Neural cell (in vitro differentiated cells): ENCODE data around the gene TNFRSF14. TPM values are rescaled to one million over a fixed set of nuclear protein-coding genes. Genes with fewer than 3 reads are reported as not detected.

Experiments used
- H2AFZ ChIP-seq: fragments of 200-600, 300-800 bp; sonication (generic), shearing (Covaris generic); 2 replicates; pipeline ENCODE4 v1.6.0; 2014; ENCODE audit warnings: low read depth, mild to moderate bottlenecking, antibody characterized with exemption, low read length, moderate library complexity
- H3F3A ChIP-seq: fragments of 200-600 bp; shearing (Covaris generic); 2 replicates; pipeline ENCODE4 v1.6.1; 2016; ENCODE audit warnings: mild to moderate bottlenecking, moderate library complexity, mixed read lengths, antibody characterized with exemption, low read length; ENCODE audit not compliant: insufficient read depth, poor library complexity, severe bottlenecking
- H3K27ac ChIP-seq: fragments of 200-600, 300-800 bp; sonication (generic), shearing (Covaris generic); 2 replicates; pipeline ENCODE4 v1.5.1; 2014; ENCODE audit warnings: mild to moderate bottlenecking, low read length, moderate library complexity
- H3K27me3 ChIP-seq: fragments of 300-800, 200-600 bp; sonication (generic), shearing (Covaris generic); 2 replicates; pipeline ENCODE4 v1.6.0; 2014; ENCODE audit warnings: mild to moderate bottlenecking, low read depth, low read length, moderate library complexity; ENCODE audit not compliant: insufficient read depth
- H3K36me3 ChIP-seq: fragments of 300-800, 200-600 bp; sonication (generic), shearing (Covaris generic); 2 replicates; pipeline ENCODE4 v1.5.1; 2014; ENCODE audit warnings: mild to moderate bottlenecking, antibody characterized with exemption, low read length, moderate library complexity; ENCODE audit not compliant: insufficient read depth
- H3K4me2 ChIP-seq: fragments of 300-800, 200-600 bp; sonication (generic), shearing (Covaris generic); 2 replicates; pipeline ENCODE4 v1.6.0; 2014; ENCODE audit warnings: mild to moderate bottlenecking, low read length
- H3K4me3 ChIP-seq: fragments of 300-800, 200-600 bp; sonication (generic), shearing (Covaris generic); 2 replicates; pipeline ENCODE4 v1.5.1; 2014; ENCODE audit warnings: mild to moderate bottlenecking, low read length, moderate library complexity
- H3K79me2 ChIP-seq: fragments of 200-600 bp; shearing (Covaris generic); replicated peaks from 2 replicates; pipeline ENCODE4 v1.6.0; 2014; ENCODE audit warnings: mild to moderate bottlenecking, low read length, moderate library complexity; ENCODE audit not compliant: insufficient read depth
- H3K9ac ChIP-seq: fragments of 300-800, 200-600 bp; sonication (generic), shearing (Covaris generic); 2 replicates; pipeline ENCODE4 v1.6.1; 2016; ENCODE audit warnings: mild to moderate bottlenecking, low read length, mixed read lengths
- H3K9me2 ChIP-seq: fragments of 200-600 bp; shearing (Covaris generic); 2 replicates; pipeline ENCODE4 v1.6.1; 2016; ENCODE audit warnings: mild to moderate bottlenecking, low read length, mixed read lengths; ENCODE audit not compliant: insufficient read depth
- H3K9me3 ChIP-seq: fragments of 200-600, 300-800 bp; sonication (generic), shearing (Covaris generic); 2 replicates; pipeline ENCODE4 v1.6.1; 2016; ENCODE audit warnings: mild to moderate bottlenecking, mixed run types, low read length, moderate library complexity, mixed read lengths
- H4K20me1 ChIP-seq: fragments of 200-600 bp; shearing (Covaris generic); 2 replicates; pipeline ENCODE4 v1.6.1; 2016; ENCODE audit warnings: mild to moderate bottlenecking, mixed run types; ENCODE audit not compliant: insufficient read depth
- EP300 ChIP-seq: fragments of 450-650 bp; conservative IDR thresholded peaks from 2 replicates; pipeline ENCODE4 v1.6.1; 2014; ENCODE audit warnings: antibody characterized with exemption, mild to moderate bottlenecking, moderate library complexity; ENCODE audit not compliant: poor library complexity, severe bottlenecking
- EZH2 ChIP-seq: fragments of 200-600, 300-800 bp; shearing (Covaris generic), sonication (generic); IDR thresholded peaks from 2 replicates; pipeline ENCODE4 v1.6.1; 2014; ENCODE audit warnings: antibody characterized with exemption, low read length, borderline replicate concordance, mild to moderate bottlenecking; ENCODE audit not compliant: insufficient read depth, poor library complexity, severe bottlenecking
- MXI1 ChIP-seq: fragments of 450-650 bp; conservative IDR thresholded peaks from 2 replicates; pipeline ENCODE4 v1.6.1; 2014; ENCODE audit warnings: antibody characterized with exemption, mild to moderate bottlenecking; ENCODE audit not compliant: poor library complexity, severe bottlenecking
- POLR2AphosphoS5 ChIP-seq: IDR thresholded peaks from 2 replicates; pipeline ENCODE4 v1.6.1; 2012
- RAD21 ChIP-seq: fragments of 450-650 bp; conservative IDR thresholded peaks from 2 replicates; pipeline ENCODE4 v1.6.1; 2014; ENCODE audit warnings: antibody characterized with exemption, mild to moderate bottlenecking, moderate library complexity
- SMC3 ChIP-seq: fragments of 450-650 bp; conservative IDR thresholded peaks from 2 replicates; pipeline ENCODE4 v1.6.1; 2014; ENCODE audit warnings: antibody characterized with exemption, mild to moderate bottlenecking, moderate library complexity; ENCODE audit not compliant: poor library complexity
- TAF1 ChIP-seq: IDR thresholded peaks from 2 replicates; pipeline ENCODE4 v1.6.1; 2012; ENCODE audit warnings: low read depth
- polyA plus RNA-seq: library from polyadenylated mRNA; depleted of rRNA; stranded (reverse); fragments of >200 nt; gene quantifications from 2 replicates; pipeline ENCODE4 v1.2.3, GENCODE V29; 2014
- TF ChIP-seq, protein P1 (sequence below): IDR thresholded peaks from 2 replicates; pipeline ENCODE4 v1.6.1; 2012; ENCODE audit warnings: borderline replicate concordance
- TF ChIP-seq, protein P2 (sequence below): fragments of 450-650 bp; IDR thresholded peaks from 2 replicates; pipeline ENCODE4 v1.5.1; 2014; ENCODE audit warnings: antibody characterized with exemption, mild to moderate bottlenecking, moderate library complexity; ENCODE audit not compliant: poor library complexity, severe bottlenecking

TNFRSF14 gene
- polyA plus RNA-seq, 1 donor from 2014 or later = 1.1 TPM

DNA sequence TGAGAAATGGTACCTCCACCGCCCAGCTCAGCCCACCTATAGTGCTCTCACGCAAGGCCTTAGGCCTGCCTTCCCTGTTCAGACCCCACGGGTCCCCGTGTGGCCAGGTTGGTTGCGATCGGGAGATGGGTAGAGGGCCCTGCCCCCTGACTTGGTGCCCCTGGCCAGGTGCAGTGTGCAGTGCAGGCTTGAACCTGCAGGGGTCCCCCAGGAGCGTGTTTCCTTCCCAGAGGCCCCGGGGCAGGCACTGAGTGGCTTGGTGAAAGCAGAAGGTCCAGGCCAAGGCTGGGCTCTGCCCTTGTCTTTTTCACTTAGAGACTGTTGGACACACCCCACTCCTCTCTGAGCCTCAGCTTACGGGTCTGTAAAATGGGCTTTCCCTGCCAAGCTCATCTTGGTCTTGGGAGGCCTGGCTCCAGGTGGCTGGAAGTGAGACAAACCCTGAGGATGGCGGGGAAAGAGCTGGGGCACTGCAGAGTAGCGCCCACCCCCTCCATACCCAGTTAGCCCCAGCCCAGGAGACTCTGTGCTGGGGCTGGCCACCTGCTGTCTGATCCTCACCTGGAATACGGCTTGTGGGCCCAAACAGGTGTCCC, 16.8 kb upstream of the TNFRSF14 start:
- H3K4me2 ChIP-seq = no peak overlapping the region
- H4K20me1 ChIP-seq = no peaks in the 10 kb centered on the region
- H3K27me3 ChIP-seq = no peaks in the 10 kb centered on the region
- no peaks in the 10 kb centered on the region for H3K79me2 ChIP-seq
- no peak overlapping the region for H3K27ac ChIP-seq
- no peak for TF ChIP-seq POLR2AphosphoS5
- H3K36me3 ChIP-seq = no peaks in the 10 kb centered on the region
- no peak overlapping the region for H2AFZ ChIP-seq
- no peak overlapping the region for H3K9ac ChIP-seq
- no peaks in the 10 kb centered on the region for H3K9me3 ChIP-seq
- no peaks in the 10 kb centered on the region for H3K9me2 ChIP-seq
- H3F3A ChIP-seq = peaks cover 2% of the 10 kb centered on the region
- H3K4me3 ChIP-seq = no peak overlapping the region

DNA sequence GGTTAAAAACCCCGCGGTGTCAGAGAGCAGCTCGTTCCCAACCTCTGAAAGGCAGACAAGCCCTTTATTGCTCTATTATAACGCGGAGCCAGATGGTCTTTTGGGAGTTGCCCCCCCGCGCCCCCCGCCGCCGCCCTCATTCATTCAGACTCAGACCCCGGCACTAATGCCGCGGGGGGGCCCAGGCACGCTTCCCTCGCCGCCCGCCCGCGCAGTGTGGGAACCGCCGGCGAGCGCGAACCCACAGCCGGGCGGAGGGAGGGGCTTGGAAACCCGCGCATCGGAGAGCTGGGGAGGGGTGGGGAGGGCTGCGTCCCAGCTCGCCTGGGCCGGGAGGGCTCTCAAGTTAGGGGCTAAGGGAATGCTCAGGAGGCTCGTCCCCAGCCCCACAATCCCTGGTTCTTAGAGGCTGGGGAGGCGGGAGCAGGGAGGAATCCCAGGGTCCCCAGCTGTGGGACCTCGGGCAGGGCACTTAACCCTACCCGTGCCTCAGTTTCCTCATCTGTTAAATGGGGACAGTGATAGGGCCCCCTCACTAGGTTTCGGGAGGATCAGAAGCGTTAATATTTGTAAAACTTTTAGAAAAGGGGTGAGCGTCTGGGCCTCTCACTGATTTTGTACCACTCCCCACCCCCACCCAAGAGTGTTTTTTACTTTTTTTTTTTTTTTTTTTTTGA, 15.2 kb upstream of the TNFRSF14 start:
- Histone ChIP-seq H4K20me1 (no peaks in the 10 kb centered on the region), H2AFZ (no peak overlapping the region), H3K9me2 (no peaks in the 10 kb centered on the region), H3K27ac (no peak overlapping the region), H3F3A (peaks cover 2% of the 10 kb centered on the region), H3K79me2 (no peaks in the 10 kb centered on the region), H3K4me2 (no peak overlapping the region), H3K9me3 (no peaks in the 10 kb centered on the region), H3K36me3 (no peaks in the 10 kb centered on the region), H3K4me3 (peak overlapping the region; percentile 52), H3K9ac (no peak overlapping the region), H3K27me3 (no peaks in the 10 kb centered on the region)
- TF ChIP-seq, protein P1, sequence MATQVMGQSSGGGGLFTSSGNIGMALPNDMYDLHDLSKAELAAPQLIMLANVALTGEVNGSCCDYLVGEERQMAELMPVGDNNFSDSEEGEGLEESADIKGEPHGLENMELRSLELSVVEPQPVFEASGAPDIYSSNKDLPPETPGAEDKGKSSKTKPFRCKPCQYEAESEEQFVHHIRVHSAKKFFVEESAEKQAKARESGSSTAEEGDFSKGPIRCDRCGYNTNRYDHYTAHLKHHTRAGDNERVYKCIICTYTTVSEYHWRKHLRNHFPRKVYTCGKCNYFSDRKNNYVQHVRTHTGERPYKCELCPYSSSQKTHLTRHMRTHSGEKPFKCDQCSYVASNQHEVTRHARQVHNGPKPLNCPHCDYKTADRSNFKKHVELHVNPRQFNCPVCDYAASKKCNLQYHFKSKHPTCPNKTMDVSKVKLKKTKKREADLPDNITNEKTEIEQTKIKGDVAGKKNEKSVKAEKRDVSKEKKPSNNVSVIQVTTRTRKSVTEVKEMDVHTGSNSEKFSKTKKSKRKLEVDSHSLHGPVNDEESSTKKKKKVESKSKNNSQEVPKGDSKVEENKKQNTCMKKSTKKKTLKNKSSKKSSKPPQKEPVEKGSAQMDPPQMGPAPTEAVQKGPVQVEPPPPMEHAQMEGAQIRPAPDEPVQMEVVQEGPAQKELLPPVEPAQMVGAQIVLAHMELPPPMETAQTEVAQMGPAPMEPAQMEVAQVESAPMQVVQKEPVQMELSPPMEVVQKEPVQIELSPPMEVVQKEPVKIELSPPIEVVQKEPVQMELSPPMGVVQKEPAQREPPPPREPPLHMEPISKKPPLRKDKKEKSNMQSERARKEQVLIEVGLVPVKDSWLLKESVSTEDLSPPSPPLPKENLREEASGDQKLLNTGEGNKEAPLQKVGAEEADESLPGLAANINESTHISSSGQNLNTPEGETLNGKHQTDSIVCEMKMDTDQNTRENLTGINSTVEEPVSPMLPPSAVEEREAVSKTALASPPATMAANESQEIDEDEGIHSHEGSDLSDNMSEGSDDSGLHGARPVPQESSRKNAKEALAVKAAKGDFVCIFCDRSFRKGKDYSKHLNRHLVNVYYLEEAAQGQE = no peak
- no peak for TF ChIP-seq EZH2
- TF ChIP-seq, protein P2, sequence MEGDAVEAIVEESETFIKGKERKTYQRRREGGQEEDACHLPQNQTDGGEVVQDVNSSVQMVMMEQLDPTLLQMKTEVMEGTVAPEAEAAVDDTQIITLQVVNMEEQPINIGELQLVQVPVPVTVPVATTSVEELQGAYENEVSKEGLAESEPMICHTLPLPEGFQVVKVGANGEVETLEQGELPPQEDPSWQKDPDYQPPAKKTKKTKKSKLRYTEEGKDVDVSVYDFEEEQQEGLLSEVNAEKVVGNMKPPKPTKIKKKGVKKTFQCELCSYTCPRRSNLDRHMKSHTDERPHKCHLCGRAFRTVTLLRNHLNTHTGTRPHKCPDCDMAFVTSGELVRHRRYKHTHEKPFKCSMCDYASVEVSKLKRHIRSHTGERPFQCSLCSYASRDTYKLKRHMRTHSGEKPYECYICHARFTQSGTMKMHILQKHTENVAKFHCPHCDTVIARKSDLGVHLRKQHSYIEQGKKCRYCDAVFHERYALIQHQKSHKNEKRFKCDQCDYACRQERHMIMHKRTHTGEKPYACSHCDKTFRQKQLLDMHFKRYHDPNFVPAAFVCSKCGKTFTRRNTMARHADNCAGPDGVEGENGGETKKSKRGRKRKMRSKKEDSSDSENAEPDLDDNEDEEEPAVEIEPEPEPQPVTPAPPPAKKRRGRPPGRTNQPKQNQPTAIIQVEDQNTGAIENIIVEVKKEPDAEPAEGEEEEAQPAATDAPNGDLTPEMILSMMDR = no peak
- TF ChIP-seq EP300 = no peak
- TF ChIP-seq SMC3 = no peak
- no peak for TF ChIP-seq RAD21
- TF ChIP-seq MXI1 = no peak
- TF ChIP-seq TAF1 = no peak
- no peak for TF ChIP-seq POLR2AphosphoS5
